Lung (tissue), 12 donors: ENCODE measurements around the gene CEACAM19. TPM values are rescaled to one million over a fixed set of nuclear protein-coding genes. Genes with fewer than 3 reads are reported as not detected.

Experiments
- ATAC-seq: fragments of 200-7000 bp; cut with Tn5 transposase; one replicate; pipeline ENCODE4 v1.9.1; 2020; ENCODE audit warnings: moderate number of reproducible peaks; ENCODE audit not compliant: insufficient read depth, low FRiP score
- DNase-seq, 3 donors: peaks; one replicate each; pipeline ENCODE4 v3.0.0-alpha.2; 2013 to 2017
- H3K27ac ChIP-seq, 2 donors: one replicate each; pipeline ENCODE4 v1.5.1; 2013; ENCODE audit warnings: mild to moderate bottlenecking in 2 of 2, moderate library complexity in 2 of 2, control low read depth in 1 of 2, inconsistent platforms in 1 of 2, low read depth in 1 of 2, low read length in 1 of 2
- H3K27me3 ChIP-seq, 3 donors: one replicate each; pipeline ENCODE4 v1.5.1; 2013; ENCODE audit warnings: low read length in 2 of 3; ENCODE audit not compliant: control insufficient read depth in 3 of 3, insufficient read depth in 3 of 3
- H3K36me3 ChIP-seq, 4 donors: one replicate each; pipeline ENCODE4 v1.5.1; 2013; ENCODE audit warnings: low read length in 4 of 4, mild to moderate bottlenecking in 1 of 4, moderate library complexity in 1 of 4; ENCODE audit not compliant: control insufficient read depth in 4 of 4, insufficient read depth in 4 of 4
- H3K4me1 ChIP-seq, 5 donors: one replicate each; pipeline ENCODE4 v1.5.1; 2013; ENCODE audit warnings: low read length in 5 of 5, mild to moderate bottlenecking in 2 of 5, moderate library complexity in 1 of 5; ENCODE audit not compliant: control insufficient read depth in 5 of 5, insufficient read depth in 5 of 5
- H3K4me3 ChIP-seq: one replicate; pipeline ENCODE4 v1.5.1; 2013; ENCODE audit warnings: mild to moderate bottlenecking, control low read depth, moderate library complexity
- H3K9ac ChIP-seq, 2 donors: one replicate each; pipeline ENCODE4 v1.5.1; 2013; ENCODE audit warnings: low read length in 2 of 2, control low read depth in 1 of 2; ENCODE audit not compliant: insufficient read depth in 1 of 2
- H3K9me3 ChIP-seq, 4 donors: one replicate each; pipeline ENCODE4 v1.5.1; 2013; ENCODE audit warnings: low read length in 3 of 4, mild to moderate bottlenecking in 1 of 4, moderate library complexity in 1 of 4; ENCODE audit not compliant: control insufficient read depth in 4 of 4, insufficient read depth in 3 of 4
- CTCF ChIP-seq: IDR thresholded peaks from 2 replicates; pipeline ENCODE4 v1.5.1; 2012; ENCODE audit warnings: mild to moderate bottlenecking; ENCODE audit errors: control extremely low read depth, extremely low read depth
- WGBS, 2 donors: extraction: QIAGEN DNeasy Blood & Tissue Kit; methylation state at CpG; one replicate each; pipeline ENCODE4 v1.1.7; 2013; 5-methylcytosine and 5-hydroxymethylcytosine counted together
- polyA plus RNA-seq, 2 donors: library from polyadenylated mRNA; stranded (reverse); fragments of 200-250 nt; gene quantifications; one replicate each; pipeline ENCODE4 v1.2.1, GENCODE V29; 2013
- total RNA-seq, 2 donors: library from RNA; depleted of rRNA in 1 of 2; stranded (reverse); fragments of >200 nt in 1 of 2; gene quantifications; one replicate each; pipeline ENCODE4 v1.2.1, GENCODE V29; 2014 to 2021
- donor health status: control.
- donor health status: control.
- donor health status: Bipolar disorder and iron deficiency.
- donor health status: healthy.
- donor health status: DM: yes; HTN: yes; CAD: no.

The CEACAM19 gene
- total and polyA plus RNA-seq, 4 donors = 2.3 to 8.3 (median 4.4) TPM

- ATAC-seq (no peak), DNase-seq (no peak)
- no peak for TF ChIP-seq CTCF
- Histone ChIP-seq H3K9me3 (no peaks in the 10 kb centered on the region), H3K4me3 (no peak overlapping the region), H3K4me1 (peaks cover 0 to 27% (median 4%) of the 10 kb centered on the region in 5 donors), H3K36me3 (peaks cover 0 to 2% (median 0%) of the 10 kb centered on the region in 4 donors), H3K27me3 (no peaks in the 10 kb centered on the region), H3K27ac (no peak overlapping the region), H3K9ac (no peak overlapping the region)
- WGBS, 2 donors = 84 to 88% methylated on average over 7 of the region's 7 CpGs
These were observed 16.6 kb downstream of the CEACAM19 start for GRCh38 chr19:44687888-44688287.

GRCh38 chr19:44689290-44690130 is 18.2 kb downstream of the CEACAM19 start:
- ATAC-seq = no peak
- peak overlapping the region in 1 of 2 donors; percentile 39 for H3K27ac ChIP-seq
- no peak overlapping the region for H3K4me3 ChIP-seq
- no peak overlapping the region for H3K9ac ChIP-seq
- no peaks in the 10 kb centered on the region for H3K9me3 ChIP-seq
- DNase-seq = peak; percentile 74 to 82 (median 80)
- H3K36me3 ChIP-seq = no peaks in the 10 kb centered on the region
- TF ChIP-seq CTCF = peak; percentile 80
- WGBS, 2 donors = 40 to 42% methylated on average over 11 of the region's 11 CpGs
- peaks cover 0 to 20% (median 4%) of the 10 kb centered on the region in 5 donors for H3K4me1 ChIP-seq
- H3K27me3 ChIP-seq = no peaks in the 10 kb centered on the region

GRCh38 chr19:44690131-44690440 is 18.8 kb downstream of the CEACAM19 start:
- whole genome bisulfite sequencing, 2 donors = 75 to 83% methylated on average over 3 of the region's 3 CpGs
- Histone ChIP-seq H3K9ac (no peak overlapping the region), H3K9me3 (no peaks in the 10 kb centered on the region), H3K27ac (no peak overlapping the region), H3K4me1 (peaks cover 0 to 19% (median 3%) of the 10 kb centered on the region in 5 donors), H3K27me3 (no peaks in the 10 kb centered on the region), H3K36me3 (no peaks in the 10 kb centered on the region), H3K4me3 (no peak overlapping the region)
- ATAC-seq (no peak), DNase-seq (no peak)
- TF ChIP-seq CTCF = no peak

GRCh38 chr19:44692379-44692721 is 21.1 kb downstream of the CEACAM19 start:
- no peak for TF ChIP-seq CTCF
- no peak for DNase-seq
- H3K9me3 ChIP-seq = no peaks in the 10 kb centered on the region
- H3K9ac ChIP-seq = no peak overlapping the region
- peak overlapping the region in 1 of 2 donors; percentile 91 for H3K27ac ChIP-seq
- no peaks in the 10 kb centered on the region for H3K27me3 ChIP-seq
- no peak for ATAC-seq
- no peaks in the 10 kb centered on the region for H3K36me3 ChIP-seq
- peaks cover 0 to 16% (median 3%) of the 10 kb centered on the region in 5 donors for H3K4me1 ChIP-seq
- H3K4me3 ChIP-seq = no peak overlapping the region
- WGBS, 2 donors = 21 to 32% methylated on average over 5 of the region's 5 CpGs
